Ovary (tissue), 9 donors: ENCODE measurements around the gene KCNMA1. TPM values are rescaled to one million over a fixed set of nuclear protein-coding genes. Genes with fewer than 3 reads are reported as not detected.

ENCODE experiments used
- DNase-seq, 5 donors: peaks; one replicate each; pipeline ENCODE4 v3.0.0-alpha.2; 2019 to 2020
- H3K27ac ChIP-seq, 2 donors: fragments of 200-600 bp; one replicate each; pipeline versions ENCODE4 v1.5.1 to v1.8.0; 2019 to 2022
- H3K27me3 ChIP-seq: fragments of 200-600 bp; one replicate; pipeline ENCODE4 v1.8.0; 2022
- H3K36me3 ChIP-seq: fragments of 200-600 bp; sonication (generic); one replicate; pipeline ENCODE4 v1.5.1; 2019
- H3K4me1 ChIP-seq: one replicate; pipeline ENCODE4 v1.8.1; 2013; ENCODE audit warnings: mild to moderate bottlenecking, moderate library complexity; ENCODE audit not compliant: insufficient read depth
- H3K4me3 ChIP-seq: fragments of 200-600 bp; sonication (generic); one replicate; pipeline ENCODE4 v1.5.1; 2017
- H3K9me3 ChIP-seq, 2 donors: fragments of 200-600 bp in 1 of 2; sonication (generic) in 1 of 2; one replicate each; pipeline versions ENCODE4 v1.5.1 to v1.8.1; 2013 to 2019; ENCODE audit warnings: mild to moderate bottlenecking in 1 of 2, moderate library complexity in 1 of 2
- EP300 ChIP-seq: sonication (generic); formaldehyde crosslinking; IDR thresholded peaks from one replicate; pipeline ENCODE4 v1.6.1; 2017; ENCODE audit warnings: antibody characterized with exemption
- POLR2A ChIP-seq: fragments of 450-650 bp; IDR thresholded peaks from one replicate; pipeline ENCODE4 v1.6.1; 2017; ENCODE audit warnings: antibody characterized with exemption, mild to moderate bottlenecking, moderate library complexity
- WGBS, 3 donors: extraction: QIAGEN DNeasy Blood & Tissue Kit in 1 of 3; methylation state at CpG; one replicate each; pipeline versions ENCODE4 v1.1.5 to v1.1.7; 2013 to 2017; 5-methylcytosine and 5-hydroxymethylcytosine counted together
- intact Hi-C, 4 donors: fragments of 100-400 bp; cut with DNase I; formaldehyde crosslinking; loops; one replicate each; pipeline versions ENCODE4 v1.11.0 to v1.15.1; 2022 to 2023
- polyA plus RNA-seq, 2 donors: library from polyadenylated mRNA; stranded (reverse); fragments of 200-250 nt in 1 of 2; fragments of 350-450 nt in 1 of 2; fragmentation: Illumina TruSeq in 1 of 2; extraction: RNeasy Lipid Tissue Mini Kit (QIAGEN cat#74804) in 1 of 2; gene quantifications; one replicate each; pipeline ENCODE4 v1.2.3, GENCODE V29; 2013 to 2014
- total RNA-seq, 7 donors: library from RNA; depleted of rRNA in 2 of 7; stranded (reverse); fragments of >200 nt in 2 of 7; fragmentation: NEBNext Ultra II Directional in 3 of 7; extraction: Animal tissue kit (Norgen Biotek cat#: 25700) in 3 of 7; gene quantifications; one replicate each; pipeline versions ENCODE4 v1.1.0 to v1.2.4, GENCODE V29; 2016 to 2023
- TF ChIP-seq, protein P1 (sequence below), 3 donors: fragments of 450-650 bp in 2 of 3; fragments of 200-600 bp in 1 of 3; IDR thresholded peaks; one replicate each; pipeline versions ENCODE4 v1.5.1 to v1.8.0; 2016 to 2022; ENCODE audit warnings: antibody characterized with exemption in 3 of 3, mild to moderate bottlenecking in 1 of 3
- donor health status: DM: no; HTN: no; CAD: no; lungs with moderate emphysema.
- donor health status: DM: no; HTN: no; CAD: no.
- donor health status: Bipolar disorder and iron deficiency.
- donor health status: DM: yes; HTN: yes; CAD: no.
- donor health status: DM: no; HTN: no; CAD: no.
- donor health status: DM: yes; HTN: yes; CAD: no.

Gene KCNMA1
- total and polyA plus RNA-seq, 9 donors, result 7.0 to 83.8 (median 25.1) TPM

DNA sequence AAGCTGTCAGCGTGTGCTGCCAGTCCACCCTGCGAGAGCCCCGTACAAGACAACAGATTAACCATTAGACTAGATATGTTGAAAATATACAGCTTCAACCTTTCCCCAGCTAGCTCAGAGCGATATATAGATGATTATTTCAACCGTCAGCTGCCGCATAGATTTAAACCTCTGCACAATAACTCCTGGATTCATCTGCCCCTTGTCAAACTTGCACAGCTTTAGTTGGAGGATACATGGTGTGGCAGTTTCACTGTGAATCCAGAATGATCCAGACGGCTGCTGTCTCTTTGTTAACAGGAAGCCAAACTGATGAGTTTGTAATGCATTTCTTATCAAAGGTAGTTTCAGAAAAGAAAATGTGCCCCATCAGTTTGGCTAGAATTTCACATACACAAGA lies 659.7 kb downstream of the KCNMA1 start:
- Histone ChIP-seq H3K4me3 (no peak overlapping the region), H3K4me1 (peaks cover 2% of the 10 kb centered on the region), H3K36me3 (no peaks in the 10 kb centered on the region), H3K9me3 (no peaks in the 10 kb centered on the region), H3K27me3 (no peaks in the 10 kb centered on the region), H3K27ac (no peak overlapping the region)
- WGBS, 3 donors, result 91 to 95% (median 94%) methylated on average over 7 of the region's 7 CpGs
- intact Hi-C loops, result no loop called here
- no peak for DNase-seq
- no peak for TF ChIP-seq EP300
- TF ChIP-seq POLR2A, result no peak
- TF ChIP-seq, protein P1, sequence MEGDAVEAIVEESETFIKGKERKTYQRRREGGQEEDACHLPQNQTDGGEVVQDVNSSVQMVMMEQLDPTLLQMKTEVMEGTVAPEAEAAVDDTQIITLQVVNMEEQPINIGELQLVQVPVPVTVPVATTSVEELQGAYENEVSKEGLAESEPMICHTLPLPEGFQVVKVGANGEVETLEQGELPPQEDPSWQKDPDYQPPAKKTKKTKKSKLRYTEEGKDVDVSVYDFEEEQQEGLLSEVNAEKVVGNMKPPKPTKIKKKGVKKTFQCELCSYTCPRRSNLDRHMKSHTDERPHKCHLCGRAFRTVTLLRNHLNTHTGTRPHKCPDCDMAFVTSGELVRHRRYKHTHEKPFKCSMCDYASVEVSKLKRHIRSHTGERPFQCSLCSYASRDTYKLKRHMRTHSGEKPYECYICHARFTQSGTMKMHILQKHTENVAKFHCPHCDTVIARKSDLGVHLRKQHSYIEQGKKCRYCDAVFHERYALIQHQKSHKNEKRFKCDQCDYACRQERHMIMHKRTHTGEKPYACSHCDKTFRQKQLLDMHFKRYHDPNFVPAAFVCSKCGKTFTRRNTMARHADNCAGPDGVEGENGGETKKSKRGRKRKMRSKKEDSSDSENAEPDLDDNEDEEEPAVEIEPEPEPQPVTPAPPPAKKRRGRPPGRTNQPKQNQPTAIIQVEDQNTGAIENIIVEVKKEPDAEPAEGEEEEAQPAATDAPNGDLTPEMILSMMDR (IDR thresholded peaks at IDR 0.05), result no peak

DNA sequence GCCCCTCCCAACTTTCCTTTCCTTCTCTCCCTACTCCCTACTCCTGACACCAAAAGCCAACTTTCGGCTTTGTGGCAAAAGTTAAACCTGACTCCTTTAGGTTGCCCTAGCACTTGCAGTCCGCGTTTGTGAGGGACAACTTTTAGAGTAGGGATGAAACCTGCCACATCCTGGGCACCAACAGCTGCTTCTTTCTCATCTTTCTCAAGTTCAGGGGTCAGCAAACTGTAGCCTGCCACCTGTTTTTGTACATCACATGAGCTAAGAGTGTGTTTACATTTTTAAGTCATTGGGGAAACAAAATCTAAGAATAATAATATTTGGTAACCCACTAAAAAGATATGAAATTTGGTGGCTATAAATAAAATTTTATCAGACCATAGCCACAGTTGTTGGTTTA lies 660.6 kb downstream of the KCNMA1 start:
- WGBS, 3 donors, result 87 to 94% (median 87%) methylated on average over 3 of the region's 3 CpGs
- DNase-seq, result no peak
- no peak overlapping the region for H3K4me3 ChIP-seq
- no peaks in the 10 kb centered on the region for H3K27me3 ChIP-seq
- H3K36me3 ChIP-seq, result no peaks in the 10 kb centered on the region
- TF ChIP-seq POLR2A (no peak), EP300 (no peak)
- TF ChIP-seq, protein P1 (IDR thresholded peaks at IDR 0.05), result no peak
- no peaks in the 10 kb centered on the region for H3K4me1 ChIP-seq
- no peak overlapping the region for H3K27ac ChIP-seq
- H3K9me3 ChIP-seq, result no peaks in the 10 kb centered on the region
- intact Hi-C loops, result no loop called here

DNA sequence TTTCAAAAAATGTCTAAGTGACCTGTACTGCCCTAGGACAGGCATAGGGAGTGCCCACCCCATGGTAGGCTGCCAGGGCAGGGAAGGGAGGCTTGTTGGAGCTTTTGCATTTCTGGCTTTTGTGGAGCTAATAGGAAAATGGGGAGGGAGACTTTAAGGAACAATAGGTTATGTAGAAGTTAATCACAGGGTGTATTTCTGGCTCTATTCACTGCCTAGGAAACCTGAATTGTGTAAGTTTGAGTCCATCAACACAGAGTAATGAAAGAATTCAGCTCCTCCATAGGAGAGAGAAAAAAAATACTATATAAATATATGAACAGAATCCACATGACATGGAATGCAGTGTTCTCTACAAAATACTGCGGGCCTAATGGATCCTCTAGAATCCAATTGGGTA lies 661.5 kb downstream of the KCNMA1 start:
- 97 to 100% (median 100%) methylated on average over 1 of the region's 1 CpG for WGBS, 3 donors
- Histone ChIP-seq H3K27me3 (no peaks in the 10 kb centered on the region), H3K27ac (no peak overlapping the region), H3K4me3 (no peak overlapping the region), H3K36me3 (no peaks in the 10 kb centered on the region), H3K9me3 (no peaks in the 10 kb centered on the region), H3K4me1 (no peaks in the 10 kb centered on the region)
- TF ChIP-seq EP300 (no peak), POLR2A (no peak)
- TF ChIP-seq, protein P1 (IDR thresholded peaks at IDR 0.05), result no peak
- DNase-seq, result no peak
- intact Hi-C loops, result no loop called here

DNA sequence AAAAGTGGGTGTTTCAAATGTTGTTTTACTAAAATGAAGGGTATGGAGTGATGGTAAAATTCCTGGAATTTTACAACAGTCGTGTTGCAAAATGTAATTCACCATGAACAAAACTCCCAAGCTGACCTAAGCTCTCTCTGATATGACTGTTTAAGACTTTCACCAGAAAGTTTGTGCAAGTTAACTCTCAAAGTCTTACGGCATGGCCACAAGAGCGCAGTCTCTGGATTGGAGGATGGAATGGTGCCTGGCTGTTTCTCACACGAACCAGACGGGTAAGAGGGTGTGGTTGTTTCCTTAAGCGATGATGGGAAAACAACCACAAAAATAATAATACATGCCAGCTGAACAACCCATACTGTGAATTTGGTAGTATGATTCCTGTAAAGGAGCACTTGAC lies 662.5 kb downstream of the KCNMA1 start:
- Histone ChIP-seq H3K27ac (no peak overlapping the region), H3K36me3 (no peaks in the 10 kb centered on the region), H3K4me3 (no peak overlapping the region), H3K9me3 (no peaks in the 10 kb centered on the region), H3K4me1 (no peaks in the 10 kb centered on the region), H3K27me3 (no peaks in the 10 kb centered on the region)
- no peak for DNase-seq
- 65 to 77% (median 67%) methylated on average over 6 of the region's 6 CpGs for WGBS, 3 donors
- intact Hi-C loops, result no loop called here
- TF ChIP-seq, protein P1 (IDR thresholded peaks at IDR 0.05), result no peak
- TF ChIP-seq EP300 (no peak), POLR2A (no peak)
